HG02588 (cell line): ENCODE measurements around the gene AHNAK.
"Not testable (repeated sequence)": the region's sequence is repeated elsewhere in the genome, so short reads cannot be mapped to it uniquely, and the experiment has no call there.

Source experiments
- ATAC-seq: cut with Tn5 transposase; IDR thresholded peaks from one replicate; pipeline ENCODE4 v1.9.1; 2021; ENCODE audit warnings: mild to moderate bottlenecking, moderate library complexity; ENCODE audit not compliant: unreplicated experiment

Gene AHNAK

GRCh38 chr11:62546244-62546928 is at the start of gene AHNAK:
TSS of gene AHNAK (minus strand) at chr11:62546806. CDS start at chr11:62536098, 10,708 bp downstream.
- ATAC-seq = no peak

GRCh38 chr11:62595124-62595523 is 48.5 kb upstream of the AHNAK start:
- ATAC-seq = no peak

- ATAC-seq = no peak
Observed at GRCh38 chr11:62593434-62594044, 46.9 kb upstream of the AHNAK start.

GRCh38 chr11:62592989-62593421 is 46.4 kb upstream of the AHNAK start:
- ATAC-seq = no peak

- no peak for ATAC-seq
Observed at GRCh38 chr11:62592146-62592815, 45.7 kb upstream of the AHNAK start.

- ATAC-seq = peak; percentile 82
Observed at GRCh38 chr11:62591448-62592145, 45.0 kb upstream of the AHNAK start, which contains the start of gene TUT1. TSS of gene TUT1 (minus strand) at chr11:62591523. CDS start at chr11:62591485, 38 bp downstream.

- no peak for ATAC-seq
Observed at GRCh38 chr11:62588966-62589637, 42.5 kb upstream of the AHNAK start.

- ATAC-seq = not testable (repeated sequence)
Observed at GRCh38 chr11:62585356-62585755, 38.8 kb upstream of the AHNAK start.

- ATAC-seq = not testable (repeated sequence)
Observed at GRCh38 chr11:62581735-62582134, 35.1 kb upstream of the AHNAK start.

- ATAC-seq = no peak
Observed at GRCh38 chr11:62580959-62581715, 34.5 kb upstream of the AHNAK start.

- ATAC-seq = no peak
Observed at GRCh38 chr11:62579252-62579651, 32.6 kb upstream of the AHNAK start.

GRCh38 chr11:62578541-62578940 is 31.9 kb upstream of the AHNAK start:
- ATAC-seq = no peak

- no peak for ATAC-seq
Observed at GRCh38 chr11:62577046-62577714, 30.6 kb upstream of the AHNAK start.

- ATAC-seq = no peak
Observed at GRCh38 chr11:62575837-62576236, 29.2 kb upstream of the AHNAK start.

- no peak for ATAC-seq
Observed at GRCh38 chr11:62575156-62575555, 28.6 kb upstream of the AHNAK start.

- peak; percentile 14 for ATAC-seq
Observed at GRCh38 chr11:62574363-62575071, 27.9 kb upstream of the AHNAK start.

- peak; percentile 83 for ATAC-seq
Observed at GRCh38 chr11:62573592-62574362, 27.2 kb upstream of the AHNAK start, which contains the start of gene EEF1G. TSS of gene EEF1G (minus strand) at chr11:62573891. CDS start at chr11:62573842, 49 bp downstream.

- no peak for ATAC-seq
Observed at GRCh38 chr11:62573006-62573591, 26.5 kb upstream of the AHNAK start.
